ENCODE data around the gene SDHA.
A peak's percentile ranks its signal among the peaks of the same experiment; 100 is the strongest.
"Not testable (repeated sequence)": the region's sequence is repeated elsewhere in the genome, so short reads cannot be mapped to it uniquely, and the experiment has no call there.

Gene SDHA

DNA sequence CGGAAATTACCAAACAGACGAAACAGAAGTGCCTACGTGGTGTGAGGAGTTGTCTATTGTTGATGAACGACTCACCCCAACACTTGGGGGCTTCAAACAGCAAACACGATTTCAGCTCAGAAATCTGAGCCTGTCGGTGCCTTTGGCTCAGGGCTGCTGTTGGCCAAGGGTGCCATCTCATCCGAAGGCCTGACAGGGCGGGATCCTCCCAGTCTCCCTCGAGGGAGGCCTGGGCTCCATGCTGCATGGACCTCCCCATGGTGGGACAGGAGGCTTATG lies 25.5 kb upstream of the SDHA start:
- no peak for TF ChIP-seq Cebpa-rat (IDR thresholded peaks at IDR 0.05)
- H3K9me3 ChIP-seq (replicated peaks in 1 of 11), result peaks cover 0 to 6% (median 0%) of the 10 kb centered on the region in 11 experiments; a peak in 1 of 22 replicates

GRCh38 chr5:192970-193831 lies 24.9 kb upstream of the SDHA start:
- H4K20me1 ChIP-seq, result peaks cover 0 to 36% (median 0%) of the 10 kb centered on the region in 11 experiments; a peak in 6 of 22 replicates
- H3K9ac ChIP-seq, result peak overlapping the region in 6 of 11 experiments; percentile 40 to 83 (median 76); a peak in 12 of 22 replicates
- H3K4me2 ChIP-seq, result peak overlapping the region; percentile 65 to 100 (median 90)
- peaks cover 0 to 6% (median 0%) of the 10 kb centered on the region in 11 experiments; a peak in 1 of 22 replicates for H3K9me3 ChIP-seq (replicated peaks in 1 of 11)
- peaks cover 0 to 50% (median 0%) of the 10 kb centered on the region in 11 experiments; a peak in 11 of 22 replicates for H3K27me3 ChIP-seq
- peaks cover 0 to 33% (median 2%) of the 10 kb centered on the region in 11 experiments; a peak in 10 of 22 replicates for H3K36me3 ChIP-seq
- H3K4me1 ChIP-seq, result peaks cover 40 to 83% (median 79%) of the 10 kb centered on the region in 10 experiments
- H3K27ac ChIP-seq, result peak overlapping the region in 6 of 11 experiments; percentile 57 to 85 (median 76); a peak in 14 of 22 replicates
- peak overlapping the region in 6 of 10 experiments; percentile 35 to 75 (median 58); a peak in 11 of 20 replicates for H3K4me3 ChIP-seq
- no peak for TF ChIP-seq Cebpa-rat (IDR thresholded peaks at IDR 0.05)

More for the DNA sequence above, 25.5 kb upstream of the SDHA start:
- peaks cover 0 to 55% (median 0%) of the 10 kb centered on the region in 11 experiments; a peak in 11 of 22 replicates for H3K27me3 ChIP-seq
- H3K27ac ChIP-seq, result peak overlapping the region in 7 of 11 experiments; percentile 36 to 85 (median 71); a peak in 14 of 22 replicates
- peaks cover 0 to 31% (median 0%) of the 10 kb centered on the region in 11 experiments; a peak in 9 of 22 replicates for H3K36me3 ChIP-seq
- H3K4me3 ChIP-seq, result peak overlapping the region in 6 of 10 experiments; percentile 35 to 75 (median 58); a peak in 11 of 20 replicates
- peaks cover 45 to 87% (median 84%) of the 10 kb centered on the region in 10 experiments for H3K4me1 ChIP-seq
- peak overlapping the region in 6 of 11 experiments; percentile 40 to 83 (median 76); a peak in 11 of 22 replicates for H3K9ac ChIP-seq
- H3K4me2 ChIP-seq, result peak overlapping the region; percentile 65 to 100 (median 90)
- peaks cover 0 to 39% (median 0%) of the 10 kb centered on the region in 11 experiments; a peak in 6 of 22 replicates for H4K20me1 ChIP-seq

DNA sequence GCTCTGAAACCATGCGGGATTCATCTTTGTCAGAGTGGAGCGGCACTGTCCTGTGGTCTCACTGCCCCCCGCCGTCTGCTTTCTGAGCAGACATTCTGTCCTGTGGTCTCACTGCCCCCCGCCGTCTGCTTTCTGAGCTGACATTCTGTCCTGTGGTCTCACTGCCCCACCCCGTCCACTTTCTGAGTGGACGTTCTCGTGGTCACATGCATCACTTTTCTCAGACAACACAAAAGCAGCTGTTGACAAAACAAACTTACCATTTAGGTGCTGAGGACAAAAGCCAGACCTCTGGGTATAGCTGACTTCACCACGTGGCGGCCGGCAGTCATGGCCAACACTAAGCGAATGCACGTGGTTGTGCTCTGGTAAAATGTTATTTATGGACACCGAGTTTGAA lies 24.0 kb upstream of the SDHA start:
- H3K4me2 ChIP-seq, result peak overlapping the region in 9 of 11 experiments; percentile 82 to 100 (median 95); a peak in 16 of 22 replicates
- no peak for TF ChIP-seq Cebpa-rat (IDR thresholded peaks at IDR 0.05)
- peak overlapping the region in 4 of 10 experiments; percentile 50 to 75 (median 68); a peak in 7 of 20 replicates for H3K4me3 ChIP-seq

GRCh38 chr5:194603-195209 lies 23.4 kb upstream of the SDHA start:
- Histone ChIP-seq H3K36me3 (peaks cover 0 to 42% (median 5%) of the 10 kb centered on the region in 11 experiments; a peak in 11 of 22 replicates), H3K27me3 (peaks cover 0 to 41% (median 0%) of the 10 kb centered on the region in 11 experiments; a peak in 11 of 22 replicates), H3K27ac (peak overlapping the region in 4 of 11 experiments; percentile 4 to 85 (median 50); a peak in 4 of 22 replicates), H3K9ac (peak overlapping the region in 4 of 11 experiments; percentile 17 to 83 (median 80); a peak in 5 of 22 replicates), H3K9me3 (replicated peaks in 1 of 11) (peaks cover 0 to 6% (median 0%) of the 10 kb centered on the region in 11 experiments; a peak in 1 of 22 replicates), H3K4me2 (peak overlapping the region in 7 of 11 experiments; percentile 20 to 100 (median 90); a peak in 13 of 22 replicates), H3K4me3 (peak overlapping the region in 2 of 10 experiments; percentile 73 to 75; a peak in 3 of 20 replicates), H4K20me1 (peaks cover 0 to 42% (median 2%) of the 10 kb centered on the region in 11 experiments; a peak in 10 of 22 replicates), H3K4me1 (peaks cover 31 to 82% (median 71%) of the 10 kb centered on the region in 10 experiments)
- TF ChIP-seq Cebpa-rat (IDR thresholded peaks at IDR 0.05), result no peak

More for the DNA sequence above, 24.0 kb upstream of the SDHA start:
- H3K9me3 ChIP-seq (replicated peaks in 1 of 11), result peaks cover 0 to 6% (median 0%) of the 10 kb centered on the region in 11 experiments; a peak in 1 of 22 replicates
- peak overlapping the region in 5 of 11 experiments; percentile 29 to 83 (median 79); a peak in 9 of 22 replicates for H3K9ac ChIP-seq
- H4K20me1 ChIP-seq, result peaks cover 0 to 39% (median 0%) of the 10 kb centered on the region in 11 experiments; a peak in 6 of 22 replicates
- H3K27me3 ChIP-seq, result peaks cover 0 to 47% (median 0%) of the 10 kb centered on the region in 11 experiments; a peak in 11 of 22 replicates
- peaks cover 31 to 83% (median 72%) of the 10 kb centered on the region in 10 experiments for H3K4me1 ChIP-seq
- peak overlapping the region in 5 of 11 experiments; percentile 57 to 85 (median 81); a peak in 6 of 22 replicates for H3K27ac ChIP-seq
- H3K36me3 ChIP-seq, result peaks cover 0 to 42% (median 5%) of the 10 kb centered on the region in 11 experiments; a peak in 11 of 22 replicates

DNA sequence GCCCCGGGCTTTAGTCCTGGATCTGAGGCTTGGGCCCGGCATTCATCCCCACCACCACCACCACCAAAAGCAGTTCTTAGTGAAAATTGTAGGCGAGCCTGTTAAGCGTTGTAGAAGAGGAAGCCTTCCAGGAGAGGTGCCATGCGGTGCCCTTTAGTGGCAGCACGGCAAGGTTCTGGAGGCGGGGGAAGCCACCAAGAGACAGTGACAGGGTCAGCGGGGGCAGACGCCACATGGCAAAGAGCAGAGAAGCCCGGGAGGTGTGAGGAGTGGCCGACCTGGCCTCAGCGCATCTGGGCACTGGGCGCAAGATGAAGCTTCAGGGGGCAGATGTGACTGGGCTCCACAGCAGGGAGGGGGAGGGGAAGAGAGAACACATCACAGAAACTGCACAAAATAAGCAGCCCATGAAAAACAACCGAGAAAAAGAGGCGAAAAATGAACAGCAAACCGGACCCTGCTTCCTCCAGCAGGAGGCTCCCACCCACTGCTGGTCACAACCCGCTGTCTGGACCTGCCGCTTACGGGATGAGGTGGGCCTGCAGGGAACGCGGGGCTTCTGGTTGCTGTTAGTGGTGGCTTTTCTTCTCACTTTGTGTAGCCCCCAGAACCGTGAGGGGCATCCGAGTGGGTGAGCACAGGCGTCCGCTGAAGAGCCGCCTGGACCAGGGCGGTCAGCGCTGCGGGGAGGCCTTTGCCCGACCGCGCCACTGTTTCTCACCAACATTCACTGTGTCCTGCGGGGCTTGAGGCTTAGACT lies 22.5 kb upstream of the SDHA start:
- TF ChIP-seq Cebpa-rat (IDR thresholded peaks at IDR 0.05), result no peak
- Histone ChIP-seq H3K4me1 (peaks cover 24 to 82% (median 71%) of the 10 kb centered on the region in 10 experiments), H3K4me2 (peak overlapping the region in 8 of 11 experiments; percentile 3 to 100 (median 88); a peak in 9 of 22 replicates), H3K4me3 (peak overlapping the region in 1 of 10 experiments; percentile 73; a peak in 2 of 20 replicates), H3K9me3 (replicated peaks in 1 of 11) (peaks cover 0 to 6% (median 0%) of the 10 kb centered on the region in 11 experiments; a peak in 1 of 22 replicates), H3K36me3 (peaks cover 0 to 42% (median 5%) of the 10 kb centered on the region in 11 experiments; a peak in 11 of 22 replicates), H4K20me1 (peaks cover 0 to 49% (median 11%) of the 10 kb centered on the region in 11 experiments; a peak in 13 of 22 replicates), H3K9ac (peak overlapping the region in 3 of 11 experiments; percentile 23 to 83 (median 79); a peak in 4 of 22 replicates), H3K27ac (peak overlapping the region in 4 of 11 experiments; percentile 4 to 28 (median 13); a peak in 4 of 22 replicates), H3K27me3 (peaks cover 0 to 32% (median 0%) of the 10 kb centered on the region in 11 experiments; a peak in 11 of 22 replicates)

DNA sequence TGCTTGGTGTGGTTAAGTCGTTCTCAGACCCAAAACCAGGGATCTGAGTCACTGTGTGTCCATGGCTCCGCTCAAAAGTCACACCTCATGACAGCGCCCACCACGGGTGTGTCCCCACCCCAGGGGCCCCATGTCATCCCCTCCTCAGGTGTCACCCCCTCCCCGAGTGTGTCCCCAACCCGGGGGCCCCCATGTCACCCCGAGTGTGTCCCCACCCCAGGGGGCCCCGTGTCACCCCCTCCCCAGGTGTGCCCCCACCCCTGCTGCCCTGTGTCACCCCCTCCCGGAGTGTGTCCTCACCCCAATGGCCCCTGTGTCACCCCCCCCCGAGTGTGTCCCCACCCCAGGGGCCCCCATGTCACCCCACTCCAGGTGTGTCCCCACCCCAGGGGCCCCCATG lies 21.8 kb upstream of the SDHA start:
- Histone ChIP-seq H3K9ac (no peak overlapping the region), H3K4me3 (no peak overlapping the region), H3K4me1 (peaks cover 17 to 82% (median 71%) of the 10 kb centered on the region in 10 experiments), H3K4me2 (peak overlapping the region in 4 of 11 experiments; percentile 87 to 100 (median 96); a peak in 5 of 22 replicates), H3K27me3 (peaks cover 0 to 24% (median 0%) of the 10 kb centered on the region in 11 experiments; a peak in 11 of 22 replicates), H3K36me3 (peaks cover 0 to 42% (median 5%) of the 10 kb centered on the region in 11 experiments; a peak in 11 of 22 replicates), H4K20me1 (peaks cover 0 to 56% (median 18%) of the 10 kb centered on the region in 11 experiments; a peak in 14 of 22 replicates), H3K27ac (0 out of 22 replicates have a peak overlapping the region, but pooled peaks of 1 of the 11 experiments have one; percentile 10), H3K9me3 (replicated peaks in 1 of 11) (peaks cover 0 to 6% (median 0%) of the 10 kb centered on the region in 11 experiments; a peak in 1 of 22 replicates)
- TF ChIP-seq Cebpa-rat (IDR thresholded peaks at IDR 0.05), result no peak

GRCh38 chr5:197031-197430 lies 21.1 kb upstream of the SDHA start:
- H3K9ac ChIP-seq; H3K4me3 ChIP-seq; H3K27ac ChIP-seq; H3K4me2 ChIP-seq; H3K9me3 ChIP-seq (replicated peaks in 1 of 11): not testable (repeated sequence)
- H4K20me1 ChIP-seq, result peaks cover 0 to 62% (median 24%) of the 10 kb centered on the region in 11 experiments; a peak in 15 of 22 replicates
- peaks cover 0 to 18% (median 0%) of the 10 kb centered on the region in 11 experiments; a peak in 11 of 22 replicates for H3K27me3 ChIP-seq
- H3K36me3 ChIP-seq, result peaks cover 0 to 42% (median 5%) of the 10 kb centered on the region in 11 experiments; a peak in 11 of 22 replicates
- H3K4me1 ChIP-seq, result peaks cover 17 to 82% (median 71%) of the 10 kb centered on the region in 10 experiments
